Measurements from ENCODE around the gene PTPRJ. TPM values are rescaled to one million over a fixed set of nuclear protein-coding genes. Genes with fewer than 3 reads are reported as not detected.

Gene PTPRJ
- total and polyA plus RNA-seq, 2 of the 4 experiments (the other 2 are of a cell fraction): 5.6 to 14.9 TPM

DNA sequence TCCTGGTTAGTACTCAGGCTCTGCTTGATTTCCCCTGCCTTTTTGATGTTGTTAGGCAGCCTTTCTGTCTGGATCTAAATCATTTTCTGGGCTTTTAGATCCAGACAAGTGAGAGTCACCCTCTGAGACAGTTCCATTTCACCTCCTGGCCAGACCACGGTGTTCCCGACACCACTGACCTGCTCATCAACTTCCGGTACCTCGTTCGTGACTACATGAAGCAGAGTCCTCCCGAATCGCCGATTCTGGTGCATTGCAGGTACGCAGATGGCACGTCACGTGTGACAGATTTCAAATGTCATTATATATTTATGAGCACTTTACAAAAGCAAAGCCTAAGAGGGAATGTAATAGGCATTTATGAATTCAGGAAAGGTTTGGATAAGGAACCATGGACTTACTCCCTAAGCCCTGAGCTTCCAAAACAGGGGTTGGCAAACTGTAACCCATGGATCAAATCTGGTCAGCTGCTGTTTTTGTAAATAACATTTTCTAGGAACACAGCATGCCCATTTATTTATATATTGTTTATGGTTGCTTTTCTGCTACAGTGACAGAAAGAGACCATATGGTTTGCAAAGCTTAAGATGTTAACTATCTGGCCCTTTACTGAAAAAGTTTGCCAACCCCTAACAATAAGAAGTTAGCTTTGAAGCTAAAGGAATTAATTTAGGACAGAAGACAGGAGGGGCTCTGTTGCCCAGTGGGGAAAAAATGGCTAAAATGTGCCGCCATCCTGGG lies 183.2 kb downstream of the PTPRJ start (continued):
- TF ChIP-seq, protein P1, sequence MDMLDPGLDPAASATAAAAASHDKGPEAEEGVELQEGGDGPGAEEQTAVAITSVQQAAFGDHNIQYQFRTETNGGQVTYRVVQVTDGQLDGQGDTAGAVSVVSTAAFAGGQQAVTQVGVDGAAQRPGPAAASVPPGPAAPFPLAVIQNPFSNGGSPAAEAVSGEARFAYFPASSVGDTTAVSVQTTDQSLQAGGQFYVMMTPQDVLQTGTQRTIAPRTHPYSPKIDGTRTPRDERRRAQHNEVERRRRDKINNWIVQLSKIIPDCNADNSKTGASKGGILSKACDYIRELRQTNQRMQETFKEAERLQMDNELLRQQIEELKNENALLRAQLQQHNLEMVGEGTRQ (IDR thresholded peaks at IDR 0.05; ENCODE audit: low read depth, low read length): no peak

DNA sequence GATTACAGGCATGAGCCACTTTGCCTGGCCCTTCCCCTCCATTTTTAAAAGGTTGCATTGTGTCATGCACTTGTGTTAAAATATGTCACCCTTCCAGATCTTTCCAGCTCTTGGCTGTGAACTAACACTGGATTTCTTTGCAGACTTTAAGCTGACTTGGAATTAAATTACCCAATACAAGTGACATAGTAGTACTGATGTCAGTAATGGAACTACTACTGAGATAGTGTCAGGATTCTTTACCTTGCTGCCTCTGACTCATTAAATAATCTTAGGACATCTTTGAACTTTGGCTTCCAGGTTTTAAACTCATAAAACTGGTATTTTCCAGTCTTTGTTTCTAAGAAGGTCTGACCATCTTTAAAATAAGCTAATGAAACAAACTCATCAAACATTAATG lies 184.5 kb downstream of the PTPRJ start:
- peaks cover 0 to 4% of the 10 kb centered on the region in 2 experiments; a peak in 2 of 4 replicates for H3K79me1 ChIP-seq (ENCODE audit: low read depth in 1 of 2, low read length in 2 of 2)
- ChIA-PET CTCF (no interaction called here), POLR2A (ENCODE audit: unreplicated experiment) (no interaction called here)
- intact Hi-C loops (cut with micrococcal nuclease): no loop called here
- H3K4me2 ChIP-seq (ENCODE audit: low read depth, low read length): no peak overlapping the region
- H3K4me1 ChIP-seq (ENCODE audit: control insufficient read depth, insufficient read depth, low read length): peaks cover 9% of the 10 kb centered on the region
- no TSS peak for BruUV-seq (replicated peaks)
- no peak overlapping the region for H3K18ac ChIP-seq (ENCODE audit: low read depth, low read length)
- H3K4me3 ChIP-seq (ENCODE audit: insufficient read depth, low read depth, low read length): no peak overlapping the region
- TF ChIP-seq NFE2L2 (IDR thresholded peaks at IDR 0.05; ENCODE audit: low read depth, low read length) (no peak), POLR2A (IDR thresholded peaks at IDR 0.05; ENCODE audit: low read depth, low read length) (no peak), CEBPB (IDR thresholded peaks at IDR 0.05; ENCODE audit: low read depth, low read length) (no peak), RCOR1 (IDR thresholded peaks at IDR 0.05; ENCODE audit: insufficient replicate concordance, low read length) (no peak), MAZ (IDR thresholded peaks at IDR 0.05; ENCODE audit: borderline replicate concordance, low read depth, low read length) (no peak), CHD1 (IDR thresholded peaks at IDR 0.05; ENCODE audit: low read depth, low read length) (no peak), RAD21 (IDR thresholded peaks at IDR 0.05; ENCODE audit: low read length) (no peak), SMC3 (IDR thresholded peaks at IDR 0.05; ENCODE audit: low read depth, low read length) (no peak), FOS (IDR thresholded peaks at IDR 0.05; ENCODE audit: low read depth, low read length) (no peak), MAFK (IDR thresholded peaks at IDR 0.05; ENCODE audit: low read depth, low read length) (no peak)
- TF ChIP-seq, protein P2, sequence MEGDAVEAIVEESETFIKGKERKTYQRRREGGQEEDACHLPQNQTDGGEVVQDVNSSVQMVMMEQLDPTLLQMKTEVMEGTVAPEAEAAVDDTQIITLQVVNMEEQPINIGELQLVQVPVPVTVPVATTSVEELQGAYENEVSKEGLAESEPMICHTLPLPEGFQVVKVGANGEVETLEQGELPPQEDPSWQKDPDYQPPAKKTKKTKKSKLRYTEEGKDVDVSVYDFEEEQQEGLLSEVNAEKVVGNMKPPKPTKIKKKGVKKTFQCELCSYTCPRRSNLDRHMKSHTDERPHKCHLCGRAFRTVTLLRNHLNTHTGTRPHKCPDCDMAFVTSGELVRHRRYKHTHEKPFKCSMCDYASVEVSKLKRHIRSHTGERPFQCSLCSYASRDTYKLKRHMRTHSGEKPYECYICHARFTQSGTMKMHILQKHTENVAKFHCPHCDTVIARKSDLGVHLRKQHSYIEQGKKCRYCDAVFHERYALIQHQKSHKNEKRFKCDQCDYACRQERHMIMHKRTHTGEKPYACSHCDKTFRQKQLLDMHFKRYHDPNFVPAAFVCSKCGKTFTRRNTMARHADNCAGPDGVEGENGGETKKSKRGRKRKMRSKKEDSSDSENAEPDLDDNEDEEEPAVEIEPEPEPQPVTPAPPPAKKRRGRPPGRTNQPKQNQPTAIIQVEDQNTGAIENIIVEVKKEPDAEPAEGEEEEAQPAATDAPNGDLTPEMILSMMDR (conservative IDR thresholded peaks at IDR 0.05; ENCODE audit: low read depth, low read length): no peak
- no peak for DNase-seq
- no peak overlapping the region for H4K91ac ChIP-seq (ENCODE audit: insufficient read depth, low read depth, low read length)
- no peak overlapping the region for H2BK20ac ChIP-seq (ENCODE audit: low read depth, low read length)
- H2AK9ac ChIP-seq (replicated peaks; ENCODE audit: low read depth, low read length, poor library complexity): no peak overlapping the region
- H3K9ac ChIP-seq (ENCODE audit: low read depth, low read length): no peak overlapping the region
- no peak overlapping the region for H2AK5ac ChIP-seq (ENCODE audit: low read depth, low read length)
- H3K36me3 ChIP-seq (ENCODE audit: control insufficient read depth, insufficient read depth, low read length): peaks cover 7% of the 10 kb centered on the region
- in situ Hi-C loops (cut with MboI; ENCODE audit: low sequenced_read_pairs): no loop called here
- H4K8ac ChIP-seq (ENCODE audit: low read depth in 2 of 2, low read length in 2 of 2): no peak overlapping the region
- no peak overlapping the region for H4K5ac ChIP-seq (ENCODE audit: low read depth, low read length)
- no peak overlapping the region for H2BK15ac ChIP-seq (ENCODE audit: low read depth, low read length)
- no peak overlapping the region for H2BK120ac ChIP-seq (ENCODE audit: low read depth, low read length)
- no peak overlapping the region for H2BK5ac ChIP-seq (ENCODE audit: low read depth, low read length, poor library complexity, severe bottlenecking)
- H3K27ac ChIP-seq (ENCODE audit: insufficient read depth, low read length): no peak overlapping the region
- H3K9me3 ChIP-seq (ENCODE audit: control insufficient read depth, insufficient read depth, low read length): no peaks in the 10 kb centered on the region
- H3K27me3 ChIP-seq (ENCODE audit: control insufficient read depth, insufficient read depth, low read length): no peaks in the 10 kb centered on the region
- no peak overlapping the region for H3K4ac ChIP-seq (ENCODE audit: low read depth, low read length)
- no peak for ATAC-seq (ENCODE audit: low read depth)
- no peak overlapping the region for H3K56ac ChIP-seq (ENCODE audit: extremely low read depth, insufficient read depth, low read length)
- no peaks in the 10 kb centered on the region for H4K20me1 ChIP-seq (ENCODE audit: insufficient read depth, low read length)
- no peak overlapping the region for H3K23ac ChIP-seq (ENCODE audit: low read depth, low read length)
- H3K14ac ChIP-seq (replicated peaks; ENCODE audit: low read depth, low read length): no peak overlapping the region
- dilution Hi-C loops (cut with HindIII; ENCODE audit: low sequenced_read_pairs, unreplicated experiment): no loop called here
- no peak overlapping the region for H2AFZ ChIP-seq (replicated peaks; ENCODE audit: low read length, poor library complexity)
- H3K9me1 ChIP-seq (ENCODE audit: insufficient read depth, low read length): peaks cover 12% of the 10 kb centered on the region
